GM20000 (cell line): Measurements from ENCODE around the gene GSDME.

Experiments
- DNase-seq: peaks from one replicate; pipeline ENCODE4 v3.0.0; 2012; ENCODE audit warnings: low spot score
- CTCF ChIP-seq: IDR thresholded peaks from 2 replicates; pipeline ENCODE4 v1.5.1; 2012; ENCODE audit warnings: mild to moderate bottlenecking, control low read depth; ENCODE audit errors: extremely low read depth, missing control alignments

GSDME gene

GRCh38 chr7:24751484-24751883, 5.8 kb downstream of the GSDME start:
- TF ChIP-seq CTCF: no peak
- DNase-seq: no peak

- TF ChIP-seq CTCF: no peak
- DNase-seq: no peak
Measured at GRCh38 chr7:24750441-24751055, 6.7 kb downstream of the GSDME start.

- TF ChIP-seq CTCF: no peak
- no peak for DNase-seq
Measured at GRCh38 chr7:24748521-24748920, 8.7 kb downstream of the GSDME start.

- no peak for TF ChIP-seq CTCF
- no peak for DNase-seq
Measured at GRCh38 chr7:24745355-24745754, 11.9 kb downstream of the GSDME start.

- DNase-seq: no peak
Measured at GRCh38 chr7:24743471-24743870, 13.8 kb downstream of the GSDME start.

GRCh38 chr7:24742506-24743162, 14.6 kb downstream of the GSDME start:
- no peak for TF ChIP-seq CTCF
- no peak for DNase-seq

More at GRCh38 chr7:24743471-24743870, 13.8 kb downstream of the GSDME start:
- no peak for TF ChIP-seq CTCF

- DNase-seq: no peak
- TF ChIP-seq CTCF: no peak
Measured at GRCh38 chr7:24741679-24742505, 15.4 kb downstream of the GSDME start.
